GM18498 (cell line): ENCODE results near the gene IL1RN.
"Not testable (repeated sequence)": the region's sequence is repeated elsewhere in the genome, so short reads cannot be mapped to it uniquely, and the experiment has no call there.

Experiments
- ATAC-seq: cut with Tn5 transposase; IDR thresholded peaks from one replicate; pipeline ENCODE4 v1.9.1; 2021; ENCODE audit warnings: mild to moderate bottlenecking, moderate library complexity; ENCODE audit not compliant: unreplicated experiment

IL1RN gene, protein sequence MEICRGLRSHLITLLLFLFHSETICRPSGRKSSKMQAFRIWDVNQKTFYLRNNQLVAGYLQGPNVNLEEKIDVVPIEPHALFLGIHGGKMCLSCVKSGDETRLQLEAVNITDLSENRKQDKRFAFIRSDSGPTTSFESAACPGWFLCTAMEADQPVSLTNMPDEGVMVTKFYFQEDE

DNA sequence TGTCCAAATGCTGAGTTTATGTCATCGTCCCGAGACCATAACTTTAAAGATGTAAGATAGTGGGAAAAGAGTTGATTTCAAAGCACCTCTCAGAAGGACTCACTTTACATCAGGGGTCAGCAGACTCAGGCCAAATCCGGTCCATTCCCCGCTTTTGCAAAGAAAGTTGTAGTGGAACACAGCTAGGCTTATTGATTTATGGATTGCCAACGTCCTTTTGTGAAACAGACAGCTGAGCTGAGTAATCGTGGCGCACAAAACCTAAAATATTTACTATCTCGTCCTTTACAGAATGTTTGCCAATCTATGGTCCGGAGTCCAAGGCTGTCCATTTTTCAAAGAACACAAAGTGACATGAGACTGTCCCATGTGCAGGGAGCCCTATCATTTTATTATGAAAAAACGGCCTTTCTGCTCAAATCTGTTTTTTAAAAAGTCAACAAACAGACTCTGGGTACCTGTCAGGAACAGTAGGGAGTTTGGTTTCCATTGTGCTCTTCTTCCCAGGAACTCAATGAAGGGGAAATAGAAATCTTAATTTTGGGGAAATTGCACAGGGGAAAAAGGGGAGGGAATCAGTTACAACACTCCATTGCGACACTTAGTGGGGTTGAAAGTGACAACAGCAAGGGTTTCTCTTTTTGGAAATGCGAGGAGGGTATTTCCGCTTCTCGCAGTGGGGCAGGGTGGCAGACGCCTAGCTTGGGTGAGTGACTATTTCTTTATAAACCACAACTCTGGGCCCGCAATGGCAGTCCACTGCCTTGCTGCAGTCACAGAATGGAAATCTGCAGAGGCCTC is at the start of gene IL1RN:
Gene IL1RN (plus strand): TSS at position 754 of the 801 bp plus-strand sequence. CDS start 27 bp downstream, at position 781.
- no peak for ATAC-seq

DNA sequence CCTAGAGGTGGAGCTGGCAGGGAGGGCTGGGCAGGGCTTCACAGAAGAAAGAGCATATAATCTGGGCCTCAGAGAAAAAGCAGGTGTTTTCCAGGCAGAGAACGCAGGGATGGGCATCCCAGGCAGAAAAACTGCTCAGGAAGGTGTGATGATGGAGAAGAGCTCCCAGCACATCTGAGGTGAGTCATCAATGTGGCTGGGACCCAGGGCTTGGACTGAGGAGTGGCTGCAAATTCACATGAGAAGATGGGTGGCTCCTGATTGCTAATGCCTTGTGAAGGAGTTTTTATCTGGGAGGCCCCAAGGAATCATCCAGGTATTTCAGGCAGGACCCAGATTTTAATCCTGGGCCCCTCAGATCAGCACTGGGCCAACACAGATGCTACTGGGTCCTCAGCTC is 49.5 kb upstream of the IL1RN start:
- no peak for ATAC-seq

DNA sequence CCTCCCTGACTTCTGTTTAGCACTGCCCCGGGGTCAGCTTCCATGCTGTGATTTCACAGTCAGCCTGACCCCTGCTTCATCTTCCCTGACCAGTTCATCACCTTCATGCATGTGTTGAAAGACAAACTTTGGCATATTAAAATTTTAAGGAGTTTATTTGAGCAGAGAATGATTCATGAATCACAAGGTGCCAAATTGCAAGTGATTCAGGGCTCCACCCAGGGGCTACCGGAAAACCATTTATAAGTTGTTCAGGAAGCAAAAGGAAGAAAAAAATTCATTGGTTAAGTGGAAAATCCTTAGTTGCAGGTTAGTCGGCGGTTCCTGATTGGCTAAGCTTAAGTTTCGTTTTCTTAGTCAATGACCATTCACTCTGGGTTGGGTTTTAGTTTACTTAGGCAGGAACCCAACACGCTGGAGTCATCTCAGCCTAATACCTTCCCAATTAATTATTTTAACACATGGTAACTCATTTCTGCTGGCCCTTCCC is 49.0 kb upstream of the IL1RN start:
- no peak for ATAC-seq

DNA sequence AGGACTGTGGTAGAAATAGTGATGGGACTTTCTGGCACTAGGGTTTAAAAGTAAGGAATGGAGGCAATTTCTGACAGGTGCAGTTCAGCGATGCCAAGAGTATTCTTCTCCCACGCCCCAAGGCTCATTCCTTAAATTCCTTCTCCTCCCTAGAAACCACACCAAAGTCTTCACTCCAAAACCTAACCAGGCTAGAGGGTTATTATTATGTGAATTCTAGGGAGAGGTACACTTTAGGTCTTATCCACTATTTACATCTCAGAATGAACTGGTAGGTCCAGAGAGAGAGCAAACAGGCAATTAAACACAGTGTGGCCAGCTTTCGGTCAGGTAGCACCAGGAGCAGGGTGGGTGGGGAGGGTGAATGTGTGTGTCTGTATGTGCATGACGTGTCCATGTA is 48.3 kb upstream of the IL1RN start:
- ATAC-seq, result no peak

DNA sequence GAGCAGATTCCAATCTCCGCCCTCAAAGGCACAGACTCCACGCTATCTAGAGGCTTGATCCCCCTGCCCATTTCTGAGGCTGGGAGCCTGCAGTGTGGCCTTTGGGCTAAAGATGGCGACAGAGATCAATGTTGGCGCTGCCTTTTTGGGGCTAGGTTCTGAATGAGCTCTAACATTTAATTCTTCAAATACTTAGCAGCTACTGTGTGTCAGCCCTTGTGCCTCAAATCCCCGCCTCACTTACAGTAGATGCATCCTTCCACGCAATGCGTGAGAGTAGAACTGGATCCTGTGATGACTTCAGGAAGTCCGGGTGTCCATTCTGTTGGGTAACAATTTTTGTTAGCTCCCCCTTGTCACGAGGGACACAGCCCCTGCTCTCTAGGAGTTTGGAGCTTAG is 47.3 kb upstream of the IL1RN start:
- no peak for ATAC-seq

DNA sequence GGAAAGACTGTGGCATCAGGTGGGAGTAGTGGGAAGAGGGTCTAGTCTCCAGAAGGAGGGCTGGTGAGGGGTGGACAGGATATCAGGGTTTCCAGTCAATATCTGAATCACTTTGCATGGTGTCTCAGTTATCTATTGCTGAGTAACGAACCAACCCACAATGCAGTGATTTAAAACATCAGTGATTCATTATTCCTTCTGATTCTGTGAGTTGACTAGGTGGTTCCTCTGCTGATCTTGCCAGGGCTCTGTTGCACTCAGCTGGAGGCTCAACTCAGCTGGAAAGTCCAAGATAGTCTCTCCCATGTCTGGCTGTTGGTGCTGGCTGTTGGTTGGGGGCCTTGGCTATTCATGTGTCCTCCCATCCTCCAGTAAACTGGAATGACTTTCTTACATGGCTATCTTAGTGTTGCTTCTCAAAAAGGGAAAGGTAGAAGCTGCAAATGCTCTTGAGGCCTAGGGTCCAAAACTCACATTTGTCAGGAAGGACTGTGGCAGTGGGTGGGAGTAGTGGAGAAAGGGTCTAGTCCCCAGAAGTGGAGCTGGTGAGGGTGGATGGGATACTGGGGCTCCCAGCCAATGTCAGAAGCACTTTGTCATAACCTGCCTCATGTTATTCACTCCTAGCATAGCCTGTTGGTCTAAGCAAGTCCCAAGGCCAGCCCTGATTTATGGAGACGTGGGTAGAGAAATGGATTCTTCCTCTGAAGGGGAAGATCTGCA is 45.7 kb upstream of the IL1RN start:
- ATAC-seq, result no peak

DNA sequence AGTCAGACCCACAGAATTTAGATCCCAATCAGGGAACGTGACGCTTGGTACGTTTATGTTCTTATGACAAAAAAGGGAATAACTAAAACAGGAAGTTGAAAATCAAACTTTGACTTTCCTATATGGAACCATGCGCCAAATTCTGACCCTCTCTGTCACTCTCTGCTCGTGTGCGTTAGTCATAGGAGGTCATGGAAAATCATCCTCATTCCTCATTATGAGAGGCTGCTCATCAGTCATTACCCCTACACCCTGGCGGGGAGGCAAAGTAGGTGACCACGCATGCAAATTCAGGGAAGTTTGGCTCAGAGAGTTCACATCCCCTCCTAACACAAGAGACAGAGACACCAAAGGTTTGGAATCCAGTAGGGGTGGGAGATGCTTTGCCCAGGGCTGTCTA is 44.1 kb upstream of the IL1RN start:
- no peak for ATAC-seq

DNA sequence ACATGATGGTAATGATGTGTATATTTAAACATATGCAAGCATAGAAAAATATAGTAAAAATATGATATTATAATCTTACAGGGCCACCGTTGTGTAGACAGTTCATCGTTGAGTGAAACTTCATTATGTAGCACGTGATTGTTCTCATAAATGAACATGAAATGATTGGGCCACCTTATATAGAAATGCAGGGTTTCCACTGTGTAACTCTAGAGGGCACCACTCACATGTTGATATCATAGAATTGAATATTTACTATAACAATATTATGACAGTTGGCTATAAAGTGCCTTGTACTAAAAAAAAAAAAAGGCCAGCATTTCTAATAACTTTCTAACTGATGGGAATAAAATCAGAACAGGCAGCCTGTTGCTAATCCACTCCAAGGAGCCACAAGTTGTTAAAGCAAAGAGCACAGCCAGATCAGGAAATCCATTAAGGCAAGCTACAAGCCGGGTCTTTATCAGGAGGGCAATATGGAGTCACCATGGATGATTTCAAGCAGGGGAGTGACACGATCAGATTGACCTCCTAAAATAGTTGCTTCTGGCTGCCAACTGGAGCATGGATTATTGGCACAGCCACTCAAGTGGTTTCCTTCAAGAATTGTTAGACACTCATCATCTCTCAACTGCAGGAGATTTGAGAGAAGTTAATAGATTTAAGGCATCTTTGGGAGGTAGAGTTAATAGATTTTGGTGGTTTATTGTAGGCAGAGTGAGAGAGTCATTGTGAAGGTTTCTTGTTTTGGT is 43.0 kb upstream of the IL1RN start:
- no peak for ATAC-seq

DNA sequence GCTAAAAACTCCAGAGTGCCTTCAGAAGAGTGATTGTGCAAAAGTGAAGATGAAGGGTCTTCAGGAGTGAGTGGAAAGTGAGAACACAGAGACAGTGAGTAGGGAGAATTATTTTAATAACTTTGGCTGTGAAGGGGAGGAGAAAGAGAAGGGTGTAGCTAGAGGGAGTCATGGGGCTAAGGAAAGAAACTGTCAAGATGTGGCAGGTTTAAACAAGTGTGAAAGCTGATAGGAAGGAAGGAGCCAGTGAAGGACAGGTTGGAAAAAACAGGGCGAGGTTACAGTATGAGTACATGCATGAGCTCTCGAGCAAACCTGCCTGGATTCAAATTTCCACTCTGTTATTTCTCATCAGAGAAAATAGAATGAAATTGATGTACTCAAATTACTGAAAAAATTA is 41.9 kb upstream of the IL1RN start:
- no peak for ATAC-seq

DNA sequence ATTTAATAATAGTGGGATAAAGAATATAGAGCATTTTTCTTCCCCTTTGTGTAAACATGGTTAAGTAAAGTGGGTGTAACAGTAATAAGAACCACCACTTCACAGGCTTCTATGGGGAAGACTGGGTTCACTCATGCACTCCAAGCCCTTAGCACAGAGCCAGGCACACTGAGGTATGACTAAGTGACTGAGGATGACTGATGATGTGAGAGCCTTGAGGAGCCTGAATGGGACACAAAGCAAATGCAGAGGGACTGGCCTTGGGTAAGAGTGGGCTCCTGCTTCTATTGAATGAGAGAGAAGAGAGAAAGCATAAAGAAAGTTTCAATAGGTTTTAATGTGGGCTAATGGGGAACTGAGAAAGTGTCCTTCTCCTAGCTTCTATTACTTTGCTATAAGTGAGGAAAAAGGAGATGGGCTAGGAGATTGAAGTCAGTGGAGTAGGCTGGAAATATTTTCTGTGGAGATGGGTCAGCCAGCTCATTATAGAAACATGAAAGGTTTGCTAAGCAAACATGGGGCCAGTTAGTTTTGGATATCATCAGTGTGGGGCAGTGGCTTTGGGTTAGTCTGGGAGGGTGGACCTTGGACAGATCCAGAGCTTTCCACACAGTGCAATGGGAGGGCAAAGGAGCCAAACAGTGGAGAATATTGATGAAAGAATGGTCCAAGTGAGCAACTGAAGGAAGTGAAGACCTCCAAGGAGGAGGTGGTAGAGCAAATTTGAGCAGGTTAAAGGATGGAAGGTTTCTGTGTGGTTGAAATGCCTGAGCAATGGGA is 39.0 kb upstream of the IL1RN start:
- ATAC-seq, result no peak

DNA sequence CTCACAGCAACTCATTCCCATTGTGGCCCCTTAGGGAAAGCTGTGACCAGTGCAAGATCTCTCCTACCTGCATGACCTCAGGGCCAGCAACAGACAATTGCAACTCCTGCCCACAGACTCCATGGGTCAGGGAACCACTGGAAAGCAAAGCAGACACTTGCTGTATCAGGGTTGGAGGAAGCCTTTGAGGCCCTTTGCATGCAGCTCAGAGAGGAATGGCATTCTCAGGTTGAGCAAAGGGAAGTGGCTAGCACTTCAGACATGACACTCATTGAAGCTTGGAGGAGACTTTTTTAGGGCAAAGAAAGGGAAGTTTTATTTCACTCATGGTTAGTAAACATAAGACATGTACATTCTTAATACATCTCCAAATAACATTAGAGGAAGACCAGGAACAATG is 37.5 kb upstream of the IL1RN start:
- ATAC-seq, result no peak

DNA sequence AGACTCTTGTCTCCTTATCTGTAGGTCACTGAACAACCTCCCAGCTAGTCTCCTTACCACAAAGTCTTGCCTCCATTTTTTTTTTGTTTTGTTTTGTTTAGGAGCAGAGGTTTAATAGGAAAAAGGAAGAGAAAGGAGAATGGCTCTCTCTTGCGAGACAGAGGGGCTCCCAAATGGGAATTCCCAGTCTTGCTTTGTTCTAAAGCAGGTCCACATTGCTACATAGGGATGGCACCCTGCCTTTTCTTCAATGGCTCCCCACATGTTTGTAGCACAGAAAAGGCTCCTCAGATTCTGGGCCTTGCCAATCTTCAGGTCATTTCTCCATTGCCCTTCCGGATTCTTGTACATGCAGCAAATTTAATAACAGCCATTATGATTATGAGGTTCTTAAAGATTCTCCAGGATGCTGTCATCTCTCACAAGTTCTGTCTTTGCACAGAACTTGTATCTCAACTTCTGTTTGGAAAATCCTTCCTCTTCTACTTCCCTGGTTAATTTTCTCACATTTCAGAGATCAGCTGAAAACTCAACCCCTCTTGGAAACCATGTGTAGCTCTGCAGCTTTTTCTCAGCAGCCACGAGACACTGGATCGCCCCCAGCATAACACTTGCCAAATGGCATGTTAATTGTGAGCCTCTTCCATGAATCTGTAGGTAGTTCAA is 36.0 kb upstream of the IL1RN start:
- no peak for ATAC-seq

DNA sequence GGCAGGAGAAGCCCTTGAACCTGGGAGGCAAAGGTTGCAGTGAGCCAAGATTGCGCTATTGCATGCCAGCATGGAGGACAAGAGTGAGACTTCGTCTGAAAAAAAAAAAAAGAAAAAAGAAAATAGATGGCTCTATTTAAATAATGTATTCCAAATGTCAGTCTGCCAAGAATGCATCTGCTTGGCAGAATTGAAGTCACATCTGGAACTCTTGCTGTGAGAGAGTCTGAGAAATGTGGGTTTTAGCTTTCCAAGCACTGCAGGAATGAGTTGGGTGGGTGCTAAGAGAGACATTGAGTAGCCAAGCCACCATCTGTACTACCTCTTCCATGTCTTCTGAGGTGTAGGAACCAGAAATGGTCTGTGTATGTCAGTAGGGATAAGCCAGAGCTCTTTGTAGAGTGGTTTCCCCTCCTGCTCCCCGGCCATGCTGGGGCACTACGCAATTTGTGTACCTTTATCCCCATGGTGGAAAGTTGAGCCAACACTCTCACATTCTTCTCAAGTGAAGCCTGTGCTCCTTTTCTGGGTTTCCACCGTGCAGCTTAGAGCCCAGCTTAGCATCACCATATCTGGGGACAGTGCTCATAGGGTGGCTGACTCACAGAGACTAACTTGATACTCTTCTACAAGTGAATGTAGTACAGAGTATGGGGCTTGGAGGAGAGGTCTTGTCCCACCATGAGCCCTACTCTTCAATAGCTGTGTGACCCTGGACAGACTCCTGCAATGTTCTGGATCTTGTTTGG is 34.4 kb upstream of the IL1RN start:
- no peak for ATAC-seq

DNA sequence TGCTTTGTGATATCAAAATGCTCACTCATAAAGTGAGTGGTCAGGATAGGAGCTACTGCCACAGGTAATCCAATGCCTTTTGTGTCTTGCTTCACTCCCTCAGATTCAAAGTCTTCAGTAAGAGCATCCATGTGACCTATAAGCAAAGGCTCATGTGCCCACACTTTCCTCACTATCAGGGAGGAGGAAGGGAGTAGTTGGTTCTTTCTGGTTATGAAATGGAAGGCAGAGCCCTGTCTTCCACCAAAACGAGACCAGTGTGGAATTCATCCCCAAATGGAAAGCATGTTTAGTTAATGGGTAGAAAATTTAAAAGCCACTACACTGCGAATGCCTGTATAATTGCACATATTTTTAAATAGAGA is 33.8 kb upstream of the IL1RN start:
- ATAC-seq, result no peak

DNA sequence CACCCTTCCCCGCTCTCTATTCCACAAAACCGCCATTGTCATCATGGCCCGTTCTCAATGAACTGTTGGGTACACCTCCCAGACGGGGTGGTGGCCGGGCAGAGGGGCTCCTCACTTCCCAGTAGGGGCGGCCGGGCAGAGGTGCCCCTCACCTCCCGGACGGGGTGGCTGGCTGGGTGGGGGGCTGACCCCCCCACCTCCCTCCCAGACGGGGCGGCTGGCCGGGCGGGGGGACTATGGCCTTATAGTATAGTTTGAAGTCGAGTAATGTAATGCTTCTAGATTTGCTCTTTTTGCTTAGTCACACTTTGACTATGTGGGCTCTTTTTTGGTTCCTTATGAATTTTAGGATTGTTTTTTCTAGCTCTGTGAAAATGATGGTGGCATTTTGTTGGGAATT is 31.1 kb upstream of the IL1RN start:
- ATAC-seq, result not testable (repeated sequence)

DNA sequence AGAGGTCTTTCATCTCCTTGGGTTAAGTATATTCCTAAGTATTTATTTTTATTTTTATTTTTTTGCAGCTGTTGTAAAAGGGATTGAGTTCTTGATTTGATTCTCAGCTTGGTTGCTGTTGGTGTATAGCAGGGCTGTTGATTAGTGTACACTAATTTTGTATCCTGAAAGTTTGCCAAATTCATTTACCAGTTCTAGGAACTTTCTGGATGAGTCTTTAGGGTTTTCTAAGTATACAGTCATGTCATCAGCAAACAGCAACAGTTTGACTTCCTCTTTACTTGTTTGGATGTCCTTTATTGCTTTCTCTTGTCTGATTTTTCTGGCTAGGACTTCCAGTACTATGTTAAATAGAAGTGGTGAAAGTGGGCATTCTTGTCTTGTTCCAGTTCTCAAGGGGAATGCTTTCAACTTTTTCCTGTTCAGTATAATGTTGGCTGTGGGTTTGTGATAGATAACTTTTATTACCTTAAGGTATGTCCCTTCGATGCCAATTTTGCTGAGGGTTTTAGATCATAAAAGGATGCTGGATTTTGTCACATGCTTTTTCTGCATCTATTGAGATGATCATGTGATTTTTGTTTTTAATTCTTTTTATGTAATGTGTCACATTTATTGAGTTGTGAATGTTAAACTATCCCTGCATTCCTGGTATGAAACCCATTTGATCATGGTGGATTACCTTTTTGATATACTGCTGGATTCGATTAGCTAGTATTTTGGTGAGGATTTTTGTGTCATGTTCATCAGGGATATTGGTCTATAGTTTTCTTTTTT is 30.4 kb upstream of the IL1RN start:
- ATAC-seq, result not testable (repeated sequence)

DNA sequence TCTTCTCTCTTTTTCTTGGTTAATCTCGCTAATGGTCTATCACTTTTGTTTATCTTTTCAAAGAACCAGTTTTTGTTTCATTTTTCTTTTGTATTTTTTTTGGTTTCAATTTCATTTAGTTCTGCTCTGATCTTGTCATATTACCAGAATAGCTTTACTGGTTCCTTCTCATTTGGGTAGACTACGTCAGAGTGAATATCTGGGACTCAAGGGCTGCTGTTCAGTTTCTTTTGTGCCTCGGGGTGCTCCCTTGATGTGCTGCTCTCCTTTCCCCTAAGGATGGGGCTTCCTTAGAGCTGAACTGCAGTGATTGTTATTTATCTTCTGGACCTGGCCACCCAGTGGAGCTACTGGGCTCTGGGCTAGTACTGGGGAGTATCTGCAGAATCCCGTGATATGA is 29.4 kb upstream of the IL1RN start:
- ATAC-seq, result no peak

DNA sequence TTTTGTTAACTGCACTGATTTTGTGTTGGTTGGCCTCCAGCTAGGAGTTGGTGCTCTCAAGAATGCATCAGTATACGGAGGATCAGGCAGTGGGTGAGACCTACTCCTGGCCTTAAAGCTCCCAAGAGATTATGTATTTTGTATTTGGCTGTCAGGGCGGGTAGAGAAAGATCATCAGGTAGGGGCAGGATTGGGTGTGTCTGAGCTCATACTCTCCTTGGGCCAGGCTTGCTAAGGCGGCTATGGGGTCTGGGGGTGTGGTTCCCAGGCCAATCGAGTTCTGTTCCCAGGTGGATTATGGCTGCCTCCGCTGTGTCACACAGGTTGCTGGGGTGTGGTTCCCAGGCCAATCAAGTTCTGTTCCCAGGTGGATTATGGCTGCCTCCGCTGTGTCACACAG is 28.9 kb upstream of the IL1RN start:
- no peak for ATAC-seq
